ENCODE results near the gene PCSK6.
"Not testable (repeated sequence)": the region's sequence is repeated elsewhere in the genome, so short reads cannot be mapped to it uniquely, and the experiment has no call there.

DNA sequence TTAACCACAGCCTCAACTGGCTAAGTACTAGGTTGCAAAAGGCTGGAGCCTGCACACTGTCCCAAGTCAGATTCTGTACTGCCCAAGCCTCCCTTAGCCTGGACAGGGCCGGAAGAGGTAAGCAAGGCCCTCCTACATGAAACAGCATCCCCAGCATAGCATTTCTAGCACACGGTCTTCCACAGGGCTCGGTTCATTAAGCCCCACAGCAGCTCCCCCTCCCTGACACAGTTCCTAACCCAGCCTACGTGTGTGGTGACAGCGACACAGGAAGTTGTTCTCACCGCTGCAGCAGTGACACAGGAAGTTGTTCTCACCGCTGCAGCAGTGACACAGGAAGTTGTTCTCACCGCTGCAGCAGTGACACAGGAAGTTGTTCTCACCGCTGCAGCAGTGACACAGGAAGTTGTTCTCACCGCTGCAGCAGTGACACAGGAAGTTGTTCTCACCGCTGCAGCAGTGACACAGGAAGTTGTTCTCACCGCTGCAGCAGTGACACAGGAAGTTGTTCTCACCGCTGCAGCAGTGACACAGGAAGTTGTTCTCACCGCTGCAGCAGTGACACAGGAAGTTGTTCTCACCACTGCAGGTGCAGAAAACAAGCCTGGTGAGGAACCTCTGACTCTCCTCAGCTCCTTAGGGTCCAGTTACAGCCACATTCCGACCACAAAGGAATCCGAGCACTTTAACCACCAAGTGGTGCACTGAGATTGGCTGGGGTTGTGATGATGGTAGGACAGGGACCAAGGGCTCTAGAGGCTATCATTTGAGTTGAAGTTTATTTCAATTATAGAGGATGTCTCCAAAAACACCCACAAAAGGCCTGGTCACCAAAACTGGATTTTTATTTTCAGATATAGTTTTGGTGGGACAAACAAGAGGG lies 155.4 kb downstream of the PCSK6 start:
- not testable (repeated sequence) for TF ChIP-seq FOXK2 (IDR thresholded peaks at IDR 0.05); CTBP1 (IDR thresholded peaks at IDR 0.05; ENCODE audit: borderline replicate concordance); NFRKB (IDR thresholded peaks at IDR 0.05); SP1 (IDR thresholded peaks at IDR 0.05); HDGF (IDR thresholded peaks at IDR 0.05; ENCODE audit: borderline replicate concordance); BHLHE40 (IDR thresholded peaks at IDR 0.05; ENCODE audit: borderline replicate concordance); ARNT (IDR thresholded peaks at IDR 0.05); ELF4 (IDR thresholded peaks at IDR 0.05); FOXM1 (IDR thresholded peaks at IDR 0.05; ENCODE audit: borderline replicate concordance); ZNF384 (IDR thresholded peaks at IDR 0.05); SUZ12 (IDR thresholded peaks at IDR 0.05); FOXA1 (IDR thresholded peaks at IDR 0.05); TARDBP (IDR thresholded peaks at IDR 0.05)
- TF ChIP-seq L3MBTL2 (conservative IDR thresholded peaks at IDR 0.05), result peak; percentile 46
